Adrenal gland (tissue), 12 donors: ENCODE data around the gene WDR35. TPM values are rescaled to one million over a fixed set of nuclear protein-coding genes. Genes with fewer than 3 reads are reported as not detected.
A peak's percentile ranks its signal among the peaks of the same experiment; 100 is the strongest.

Experiments
- DNase-seq, 7 donors: peaks; one replicate each; pipeline ENCODE4 v3.0.0-alpha.2; 2019 to 2020
- H3K27ac ChIP-seq, 5 donors: fragments of 200-600 bp; sonication (generic) in 4 of 5; 1 replicate in 3 of 5; 2 replicates in 2 of 5; pipeline versions ENCODE4 v1.5.1 to v1.8.0; 2016 to 2020; ENCODE audit warnings: mild to moderate bottlenecking in 1 of 5
- H3K27me3 ChIP-seq: fragments of 200-600 bp; 2 replicates; pipeline ENCODE4 v1.8.0; 2021
- H3K36me3 ChIP-seq, 2 donors: fragments of 200-600 bp; replicated peaks in 1 of 2; 1 replicate in 1 of 2; 2 replicates in 1 of 2; pipeline versions ENCODE4 v1.5.1 to v1.8.0; 2018 to 2022
- H3K4me1 ChIP-seq, 2 donors: fragments of 200-600 bp; replicated peaks in 1 of 2; 1 replicate in 1 of 2; 2 replicates in 1 of 2; pipeline versions ENCODE4 v1.5.1 to v1.8.0; 2018 to 2021
- H3K4me3 ChIP-seq, 4 donors: fragments of 200-600 bp; sonication (generic) in 3 of 4; one replicate each; pipeline ENCODE4 v1.5.1; 2016 to 2018
- H3K9me3 ChIP-seq, 3 donors: fragments of 200-600 bp; sonication (generic) in 1 of 3; replicated peaks in 1 of 3; 1 replicate in 2 of 3; 2 replicates in 1 of 3; pipeline versions ENCODE4 v1.5.1 to v1.8.0; 2016 to 2021
- CTCF ChIP-seq, 6 experiments: fragments of 450-650 bp in 4 of 6; fragments of 200-600 bp in 2 of 6; sonication (generic) in 1 of 6; IDR thresholded peaks; 1 replicate in 5 of 6; 2 replicates in 1 of 6; pipeline versions ENCODE4 v1.5.1 to v1.8.0; 2016 to 2021; ENCODE audit warnings: antibody characterized with exemption in 6 of 6, mild to moderate bottlenecking in 2 of 6, moderate library complexity in 1 of 6
- POLR2A ChIP-seq, 2 donors: fragments of 450-650 bp; IDR thresholded peaks; one replicate each; pipeline ENCODE4 v1.6.1; 2017; ENCODE audit warnings: antibody characterized with exemption in 2 of 2, mild to moderate bottlenecking in 2 of 2, moderate library complexity in 1 of 2
- WGBS, 4 donors: extraction: QIAGEN DNeasy Blood & Tissue Kit in 2 of 4; methylation state at CpG; one replicate each; pipeline versions ENCODE4 v1.1.5 to v1.1.7; 2013 to 2017; 5-methylcytosine and 5-hydroxymethylcytosine counted together
- intact Hi-C, 2 donors: fragments of 100-400 bp; cut with DNase I; formaldehyde crosslinking; loops; one replicate each; pipeline versions ENCODE4 v1.14.1 to v1.15.0; 2022 to 2023
- polyA plus RNA-seq, 3 donors: library from polyadenylated mRNA; stranded (reverse); fragments of 200-250 nt in 2 of 3; fragments of 350-450 nt in 1 of 3; fragmentation: Illumina TruSeq in 1 of 3; extraction: RNeasy Lipid Tissue Mini Kit (QIAGEN cat#74804) in 1 of 3; gene quantifications; one replicate each; pipeline ENCODE4 v1.2.3, GENCODE V29; 2013 to 2014
- total RNA-seq, 9 donors: library from RNA; depleted of rRNA in 4 of 9; stranded (reverse); fragments of >200 nt in 4 of 9; fragments of 120-200 nt in 1 of 9; fragmentation: NEBNext Ultra II Directional in 1 of 9; extraction: Animal tissue kit (Norgen Biotek cat#: 25700) in 1 of 9; gene quantifications; one replicate each; pipeline versions ENCODE4 v1.1.0 to v1.2.4, GENCODE V29; 2013 to 2023
- donor health status: healthy with polysubstance abuse.
- donor health status: Bipolar disorder and iron deficiency.
- donor health status: DM: yes; HTN: yes; CAD: no.
- donor health status: DM: no; HTN: no; CAD: no.
- donor health status: DM: no; HTN: no; CAD: no.
- donor health status: DM: yes; HTN: yes; CAD: no.

The WDR35 gene
- total and polyA plus RNA-seq, 12 donors: 3.7 to 14.4 (median 9.9) TPM

- intact Hi-C loops: loop anchor here in 1 of 2 donors (10.0 kb wide), 2 partner anchors 514 to 1114 kb away; partner anchors contain the start of gene OSR1
- peak overlapping the region in 2 of 4 donors; percentile 15 to 62 for H3K4me3 ChIP-seq
- no peak overlapping the region for H3K27ac ChIP-seq
- H3K36me3 ChIP-seq: no peaks in the 10 kb centered on the region
- no peaks in the 10 kb centered on the region for H3K9me3 ChIP-seq
- WGBS, 4 donors: 23 to 50% (median 34%) methylated on average over 21 to 52 of the region's 52 CpGs
- TF ChIP-seq POLR2A (IDR thresholded peaks at IDR 0.05): no peak
- H3K27me3 ChIP-seq: no peaks in the 10 kb centered on the region
- peak in 5 of 7 donors; percentile 23 to 56 (median 26) for DNase-seq
- peaks cover 0 to 5% of the 10 kb centered on the region in 2 donors for H3K4me1 ChIP-seq
Observed at GRCh38 chr2:19868701-19869580, 121.0 kb downstream of the WDR35 start.

GRCh38 chr2:19868224-19868623 is 121.7 kb downstream of the WDR35 start:
- no peak for DNase-seq
- no peak overlapping the region for H3K27ac ChIP-seq
- H3K4me1 ChIP-seq: peaks cover 4 to 10% of the 10 kb centered on the region in 2 donors
- TF ChIP-seq CTCF (IDR thresholded peaks at IDR 0.05) (no peak), POLR2A (IDR thresholded peaks at IDR 0.05) (no peak)
- H3K36me3 ChIP-seq: no peaks in the 10 kb centered on the region
- WGBS, 4 donors: 79 to 80% (median 80%) methylated on average over 7 of the region's 7 CpGs
- no peaks in the 10 kb centered on the region for H3K27me3 ChIP-seq
- no peaks in the 10 kb centered on the region for H3K9me3 ChIP-seq
- H3K4me3 ChIP-seq: peak overlapping the region in 2 of 4 donors; percentile 15 to 62
- intact Hi-C loops: loop anchor here in 1 of 2 donors (10.0 kb wide), 2 partner anchors 513 to 1113 kb away; partner anchors contain the start of gene OSR1

GRCh38 chr2:19866771-19867170 is 123.1 kb downstream of the WDR35 start:
- Histone ChIP-seq H3K36me3 (no peaks in the 10 kb centered on the region), H3K4me3 (no peak overlapping the region), H3K27me3 (no peaks in the 10 kb centered on the region), H3K4me1 (peaks cover 4 to 10% of the 10 kb centered on the region in 2 donors), H3K9me3 (no peaks in the 10 kb centered on the region), H3K27ac (no peak overlapping the region)
- TF ChIP-seq CTCF (IDR thresholded peaks at IDR 0.05) (no peak), POLR2A (IDR thresholded peaks at IDR 0.05) (no peak)
- DNase-seq: no peak
- 85 to 98% (median 96%) methylated on average over 2 of the region's 2 CpGs; no CpG with 5 or more reads in 1 of the 4 donors for WGBS, 4 donors
- intact Hi-C loops: loop anchor here in 1 of 2 donors (10.0 kb wide), 2 partner anchors 512 to 1112 kb away; partner anchors contain the start of gene OSR1

- intact Hi-C loops: loop anchor here in 1 of 2 donors (10.0 kb wide), 2 partner anchors 510 to 1110 kb away; partner anchors contain the start of gene OSR1
- Histone ChIP-seq H3K27ac (no peak overlapping the region), H3K27me3 (no peaks in the 10 kb centered on the region), H3K4me3 (no peak overlapping the region), H3K36me3 (no peaks in the 10 kb centered on the region), H3K4me1 (peaks cover 4 to 10% of the 10 kb centered on the region in 2 donors), H3K9me3 (no peaks in the 10 kb centered on the region)
- no peak for DNase-seq
- 71 to 85% (median 80%) methylated on average over 1 to 2 of the region's 2 CpGs for WGBS, 4 donors
- no peak for TF ChIP-seq CTCF (IDR thresholded peaks at IDR 0.05)
- no peak for TF ChIP-seq POLR2A (IDR thresholded peaks at IDR 0.05)
Observed at GRCh38 chr2:19865151-19865550, 124.8 kb downstream of the WDR35 start.
